Measurements from ENCODE around the gene CACNA1I. TPM values are rescaled to one million over a fixed set of nuclear protein-coding genes. Genes with fewer than 3 reads are reported as not detected.

CACNA1I gene
- total RNA-seq, 1 experiment from 2014 or later = 0.90 TPM

GRCh38 chr22:39617342-39617741 lies 46.8 kb downstream of the CACNA1I start:
- TF ChIP-seq CTCF (conservative IDR thresholded peaks at IDR 0.05; ENCODE audit: low read depth, low read length) (no peak), EZH2 (IDR thresholded peaks at IDR 0.05; ENCODE audit: borderline replicate concordance, low read depth, low read length, poor library complexity, severe bottlenecking) (no peak)
- H3K4me1 ChIP-seq (ENCODE audit: insufficient read depth, low read length, poor library complexity, severe bottlenecking) = peaks cover 7% of the 10 kb centered on the region
- POLR2A ChIA-PET (ENCODE audit: low non-redundant PET) = no interaction called here
- DNase-seq (ENCODE audit: low spot score) = no peak
- no TSS peak for BruUV-seq (replicated peaks)
- H3K9me3 ChIP-seq (ENCODE audit: low read depth, low read length, poor library complexity, severe bottlenecking) = no peaks in the 10 kb centered on the region
- H3K36me3 ChIP-seq (ENCODE audit: insufficient read depth, low read length, poor library complexity, severe bottlenecking) = no peaks in the 10 kb centered on the region
- no peak overlapping the region for H3K27ac ChIP-seq (ENCODE audit: low read depth, low read length, poor library complexity, severe bottlenecking)
- H3K27me3 ChIP-seq (replicated peaks; ENCODE audit: insufficient read depth, low read depth, low read length, poor library complexity) = no peaks in the 10 kb centered on the region
- H3K4me3 ChIP-seq (ENCODE audit: low read depth, low read length, poor library complexity, severe bottlenecking) = no peak overlapping the region
- CTCF ChIA-PET = no interaction called here
- intact Hi-C loops (cut with micrococcal nuclease; ENCODE audit: unreplicated experiment) = no loop called here

GRCh38 chr22:39617970-39618757 lies 47.6 kb downstream of the CACNA1I start:
- no TSS peak for BruUV-seq (replicated peaks)

GRCh38 chr22:39618996-39619530 lies 48.5 kb downstream of the CACNA1I start:
- intact Hi-C loops (cut with micrococcal nuclease; ENCODE audit: unreplicated experiment) = no loop called here
- BruUV-seq (replicated peaks) = no TSS peak
- POLR2A ChIA-PET (ENCODE audit: low non-redundant PET) = no interaction called here
- no peak for DNase-seq (ENCODE audit: low spot score)
- CTCF ChIA-PET = no interaction called here
- H3K27ac ChIP-seq (ENCODE audit: low read depth, low read length, poor library complexity, severe bottlenecking) = no peak overlapping the region
- no peaks in the 10 kb centered on the region for H3K36me3 ChIP-seq (ENCODE audit: insufficient read depth, low read length, poor library complexity, severe bottlenecking)
- H3K4me1 ChIP-seq (ENCODE audit: insufficient read depth, low read length, poor library complexity, severe bottlenecking) = no peaks in the 10 kb centered on the region
- no peaks in the 10 kb centered on the region for H3K9me3 ChIP-seq (ENCODE audit: low read depth, low read length, poor library complexity, severe bottlenecking)
- TF ChIP-seq EZH2 (IDR thresholded peaks at IDR 0.05; ENCODE audit: borderline replicate concordance, low read depth, low read length, poor library complexity, severe bottlenecking) (no peak), CTCF (conservative IDR thresholded peaks at IDR 0.05; ENCODE audit: low read depth, low read length) (no peak)
- no peaks in the 10 kb centered on the region for H3K27me3 ChIP-seq (replicated peaks; ENCODE audit: insufficient read depth, low read depth, low read length, poor library complexity)
- H3K4me3 ChIP-seq (ENCODE audit: low read depth, low read length, poor library complexity, severe bottlenecking) = no peak overlapping the region

More at GRCh38 chr22:39617970-39618757, 47.6 kb downstream of the CACNA1I start:
- POLR2A ChIA-PET (ENCODE audit: low non-redundant PET) = no interaction called here
- Histone ChIP-seq H3K36me3 (ENCODE audit: insufficient read depth, low read length, poor library complexity, severe bottlenecking) (no peaks in the 10 kb centered on the region), H3K9me3 (ENCODE audit: low read depth, low read length, poor library complexity, severe bottlenecking) (no peaks in the 10 kb centered on the region), H3K27ac (ENCODE audit: low read depth, low read length, poor library complexity, severe bottlenecking) (no peak overlapping the region), H3K4me3 (ENCODE audit: low read depth, low read length, poor library complexity, severe bottlenecking) (no peak overlapping the region), H3K27me3 (replicated peaks; ENCODE audit: insufficient read depth, low read depth, low read length, poor library complexity) (no peaks in the 10 kb centered on the region), H3K4me1 (ENCODE audit: insufficient read depth, low read length, poor library complexity, severe bottlenecking) (peaks cover 4% of the 10 kb centered on the region)
- DNase-seq (ENCODE audit: low spot score) = no peak
- CTCF ChIA-PET = interaction anchor here (0.6 kb wide), 1 partner anchor 122 kb away, joined by 5 read pairs; no protein-coding TSS in a partner anchor
- TF ChIP-seq EZH2 (IDR thresholded peaks at IDR 0.05; ENCODE audit: borderline replicate concordance, low read depth, low read length, poor library complexity, severe bottlenecking) (no peak), CTCF (conservative IDR thresholded peaks at IDR 0.05; ENCODE audit: low read depth, low read length) (no peak)
- intact Hi-C loops (cut with micrococcal nuclease; ENCODE audit: unreplicated experiment) = no loop called here
